Measurements from ENCODE around the gene FCN3.

The FCN3 gene

GRCh38 chr1:27405074-27405473, 30.4 kb upstream of the FCN3 start:
- Histone ChIP-seq H3K9ac (ENCODE audit: low read length) (no peak overlapping the region), H3K27ac (ENCODE audit: low read length) (no peak overlapping the region), H3K79me2 (ENCODE audit: low read length) (no peaks in the 10 kb centered on the region), H4K20me1 (ENCODE audit: insufficient read depth, low read length) (no peaks in the 10 kb centered on the region), H3K4me2 (ENCODE audit: low read length) (no peak overlapping the region), H3K27me3 (ENCODE audit: low read depth, low read length) (no peaks in the 10 kb centered on the region), H3K9me3 (ENCODE audit: insufficient read depth, low read length) (no peaks in the 10 kb centered on the region), H3K4me3 (ENCODE audit: low read length) (no peak overlapping the region), H3K36me3 (replicated peaks; ENCODE audit: low read depth, low read length) (peaks cover 3% of the 10 kb centered on the region), H2AFZ (ENCODE audit: low read depth, low read length) (no peak overlapping the region), H3K4me1 (ENCODE audit: low read length) (peaks cover 17% of the 10 kb centered on the region)
- TF ChIP-seq EZH2phosphoT487 (IDR thresholded peaks at IDR 0.05; ENCODE audit: low read depth) = no peak
- TF ChIP-seq CTCF (IDR thresholded peaks at IDR 0.05; ENCODE audit: low read depth, low read length) = no peak

- no peak for TF ChIP-seq CTCF (IDR thresholded peaks at IDR 0.05; ENCODE audit: low read depth, low read length)
- TF ChIP-seq EZH2phosphoT487 (IDR thresholded peaks at IDR 0.05; ENCODE audit: low read depth) = no peak
- H2AFZ ChIP-seq (ENCODE audit: low read depth, low read length) = no peak overlapping the region
- H3K9me3 ChIP-seq (ENCODE audit: insufficient read depth, low read length) = no peaks in the 10 kb centered on the region
- no peak overlapping the region for H3K27ac ChIP-seq (ENCODE audit: low read length)
- no peak overlapping the region for H3K4me2 ChIP-seq (ENCODE audit: low read length)
- peaks cover 3% of the 10 kb centered on the region for H3K36me3 ChIP-seq (replicated peaks; ENCODE audit: low read depth, low read length)
- no peaks in the 10 kb centered on the region for H4K20me1 ChIP-seq (ENCODE audit: insufficient read depth, low read length)
- H3K27me3 ChIP-seq (ENCODE audit: low read depth, low read length) = no peaks in the 10 kb centered on the region
- no peak overlapping the region for H3K4me3 ChIP-seq (ENCODE audit: low read length)
- no peaks in the 10 kb centered on the region for H3K79me2 ChIP-seq (ENCODE audit: low read length)
- H3K9ac ChIP-seq (ENCODE audit: low read length) = no peak overlapping the region
- H3K4me1 ChIP-seq (ENCODE audit: low read length) = peaks cover 17% of the 10 kb centered on the region
Measured at GRCh38 chr1:27403931-27404330, 29.3 kb upstream of the FCN3 start.

GRCh38 chr1:27403065-27403726, 28.6 kb upstream of the FCN3 start:
- Histone ChIP-seq H3K27me3 (ENCODE audit: low read depth, low read length) (no peaks in the 10 kb centered on the region), H3K79me2 (ENCODE audit: low read length) (no peaks in the 10 kb centered on the region), H3K4me1 (ENCODE audit: low read length) (peaks cover 17% of the 10 kb centered on the region), H3K36me3 (replicated peaks; ENCODE audit: low read depth, low read length) (peaks cover 1% of the 10 kb centered on the region), H3K4me3 (ENCODE audit: low read length) (no peak overlapping the region), H3K4me2 (ENCODE audit: low read length) (no peak overlapping the region), H3K27ac (ENCODE audit: low read length) (no peak overlapping the region), H3K9me3 (ENCODE audit: insufficient read depth, low read length) (no peaks in the 10 kb centered on the region), H2AFZ (ENCODE audit: low read depth, low read length) (no peak overlapping the region), H4K20me1 (ENCODE audit: insufficient read depth, low read length) (no peaks in the 10 kb centered on the region), H3K9ac (ENCODE audit: low read length) (no peak overlapping the region)
- TF ChIP-seq CTCF (IDR thresholded peaks at IDR 0.05; ENCODE audit: low read depth, low read length) (peak; percentile 48), EZH2phosphoT487 (IDR thresholded peaks at IDR 0.05; ENCODE audit: low read depth) (no peak)

GRCh38 chr1:27402349-27402754, 27.7 kb upstream of the FCN3 start:
- Histone ChIP-seq H4K20me1 (ENCODE audit: insufficient read depth, low read length) (no peaks in the 10 kb centered on the region), H3K9ac (ENCODE audit: low read length) (no peak overlapping the region), H3K4me2 (ENCODE audit: low read length) (no peak overlapping the region), H3K27ac (ENCODE audit: low read length) (no peak overlapping the region), H2AFZ (ENCODE audit: low read depth, low read length) (no peak overlapping the region), H3K27me3 (ENCODE audit: low read depth, low read length) (no peaks in the 10 kb centered on the region), H3K79me2 (ENCODE audit: low read length) (no peaks in the 10 kb centered on the region), H3K4me1 (ENCODE audit: low read length) (peaks cover 12% of the 10 kb centered on the region), H3K9me3 (ENCODE audit: insufficient read depth, low read length) (no peaks in the 10 kb centered on the region), H3K36me3 (replicated peaks; ENCODE audit: low read depth, low read length) (no peaks in the 10 kb centered on the region), H3K4me3 (ENCODE audit: low read length) (no peak overlapping the region)
- TF ChIP-seq EZH2phosphoT487 (IDR thresholded peaks at IDR 0.05; ENCODE audit: low read depth) = no peak
- TF ChIP-seq CTCF (IDR thresholded peaks at IDR 0.05; ENCODE audit: low read depth, low read length) = no peak

Measured in OCI-LY3 (cell line).